Measurements from ENCODE around the gene GLTPD2.

DNA sequence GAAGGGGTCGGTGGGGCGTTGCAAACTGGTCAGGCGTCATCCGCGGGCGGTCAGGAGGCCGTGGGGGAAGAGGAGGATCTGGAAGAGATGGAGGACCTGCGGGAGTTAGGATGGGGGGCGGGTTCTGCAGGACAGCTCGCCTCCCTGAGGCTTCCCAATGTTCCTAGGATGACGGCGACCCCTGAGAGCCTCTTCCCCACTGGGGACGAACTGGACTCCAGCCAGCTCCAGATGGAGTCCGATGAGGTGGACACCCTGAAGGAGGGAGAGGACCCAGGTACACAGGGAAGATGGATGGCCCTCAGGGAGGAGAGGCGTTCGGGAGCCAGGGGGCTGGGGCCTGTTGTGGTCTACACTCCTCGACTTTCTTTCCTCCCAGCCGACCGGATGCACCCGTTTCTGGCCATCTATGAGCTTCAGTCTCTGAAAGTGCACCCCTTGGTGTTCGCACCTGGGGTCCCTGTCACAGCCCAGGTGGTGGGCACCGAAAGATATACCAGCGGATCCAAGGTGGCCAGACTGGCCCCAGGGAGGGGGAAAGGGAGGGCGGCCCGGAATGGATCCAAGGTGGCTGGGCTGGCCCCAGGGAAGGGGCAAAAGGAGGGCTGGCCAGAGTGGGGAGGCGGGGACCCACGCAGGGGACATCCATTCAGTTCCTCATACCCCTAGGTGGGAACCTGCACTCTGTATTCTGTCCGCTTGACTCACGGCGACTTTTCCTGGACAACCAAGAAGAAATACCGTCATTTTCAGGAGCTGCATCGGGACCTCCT lies 19.0 kb downstream of the GLTPD2 start:
- TF ChIP-seq, protein P1, sequence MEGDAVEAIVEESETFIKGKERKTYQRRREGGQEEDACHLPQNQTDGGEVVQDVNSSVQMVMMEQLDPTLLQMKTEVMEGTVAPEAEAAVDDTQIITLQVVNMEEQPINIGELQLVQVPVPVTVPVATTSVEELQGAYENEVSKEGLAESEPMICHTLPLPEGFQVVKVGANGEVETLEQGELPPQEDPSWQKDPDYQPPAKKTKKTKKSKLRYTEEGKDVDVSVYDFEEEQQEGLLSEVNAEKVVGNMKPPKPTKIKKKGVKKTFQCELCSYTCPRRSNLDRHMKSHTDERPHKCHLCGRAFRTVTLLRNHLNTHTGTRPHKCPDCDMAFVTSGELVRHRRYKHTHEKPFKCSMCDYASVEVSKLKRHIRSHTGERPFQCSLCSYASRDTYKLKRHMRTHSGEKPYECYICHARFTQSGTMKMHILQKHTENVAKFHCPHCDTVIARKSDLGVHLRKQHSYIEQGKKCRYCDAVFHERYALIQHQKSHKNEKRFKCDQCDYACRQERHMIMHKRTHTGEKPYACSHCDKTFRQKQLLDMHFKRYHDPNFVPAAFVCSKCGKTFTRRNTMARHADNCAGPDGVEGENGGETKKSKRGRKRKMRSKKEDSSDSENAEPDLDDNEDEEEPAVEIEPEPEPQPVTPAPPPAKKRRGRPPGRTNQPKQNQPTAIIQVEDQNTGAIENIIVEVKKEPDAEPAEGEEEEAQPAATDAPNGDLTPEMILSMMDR (IDR thresholded peaks at IDR 0.05; ENCODE audit: low read depth, low read length, poor library complexity, severe bottlenecking) = no peak
- TF ChIP-seq EZH2phosphoT487 (IDR thresholded peaks at IDR 0.05; ENCODE audit: borderline replicate concordance, low read length) = no peak
